GM18517 (cell line): ENCODE measurements around the gene FGF2.
A peak's percentile ranks its signal among the peaks of the same experiment; 100 is the strongest.
"Not testable (repeated sequence)": the region's sequence is repeated elsewhere in the genome, so short reads cannot be mapped to it uniquely, and the experiment has no call there.

Experiments
- ATAC-seq: cut with Tn5 transposase; IDR thresholded peaks from one replicate; pipeline ENCODE4 v1.9.1; 2021; ENCODE audit warnings: mild to moderate bottlenecking, moderate library complexity; ENCODE audit not compliant: unreplicated experiment

Gene FGF2

DNA sequence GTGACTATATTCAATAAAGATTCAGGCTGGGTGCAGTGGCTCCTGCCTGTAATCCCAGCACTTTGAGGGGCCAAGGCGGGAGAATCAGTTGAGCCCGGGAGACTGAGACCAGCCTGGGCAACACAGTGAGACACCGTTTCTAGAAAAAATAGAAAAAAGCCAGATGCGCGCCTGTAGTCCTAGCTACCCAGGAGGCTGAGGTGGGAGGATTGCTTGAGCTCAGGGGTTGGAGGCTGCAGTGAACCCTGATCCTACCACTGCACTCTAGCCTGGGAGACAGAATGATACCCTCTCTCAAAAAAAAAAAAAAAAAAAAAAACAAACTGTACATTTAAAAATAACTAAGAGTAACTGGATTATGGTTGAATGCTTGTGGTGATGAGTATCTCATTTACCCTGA is 94.7 kb downstream of the FGF2 start:
- ATAC-seq: no peak

- ATAC-seq: peak; percentile 68
Measured at GRCh38 chr4:122921971-122922876, 95.6 kb downstream of the FGF2 start, which contains the start of gene NUDT6. Gene NUDT6, minus strand, starts transcription at chr4:122922597. Its CDS starts 25 bp downstream, at chr4:122922572.

GRCh38 chr4:122922877-122923511 is 96.4 kb downstream of the FGF2 start:
- peak; percentile 91 for ATAC-seq

DNA sequence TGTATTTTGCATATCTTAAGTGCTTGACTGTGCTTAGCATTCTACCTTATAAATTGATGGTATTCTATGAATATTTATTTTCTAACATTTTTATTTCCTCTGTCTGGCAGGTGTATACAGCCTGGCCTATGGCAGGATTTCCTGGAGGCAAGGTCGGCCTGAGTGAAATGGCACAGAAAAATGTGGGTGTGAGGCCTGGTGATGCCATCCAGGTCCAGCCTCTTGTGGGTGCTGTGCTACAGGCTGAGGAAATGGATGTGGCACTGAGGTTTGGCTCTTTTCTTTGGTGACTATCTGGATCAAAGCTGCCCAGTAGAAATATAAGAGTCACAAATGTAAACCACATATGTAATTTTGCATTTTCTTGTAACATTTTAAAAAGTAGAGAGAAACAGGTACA is 102.3 kb downstream of the FGF2 start:
- ATAC-seq: no peak

DNA sequence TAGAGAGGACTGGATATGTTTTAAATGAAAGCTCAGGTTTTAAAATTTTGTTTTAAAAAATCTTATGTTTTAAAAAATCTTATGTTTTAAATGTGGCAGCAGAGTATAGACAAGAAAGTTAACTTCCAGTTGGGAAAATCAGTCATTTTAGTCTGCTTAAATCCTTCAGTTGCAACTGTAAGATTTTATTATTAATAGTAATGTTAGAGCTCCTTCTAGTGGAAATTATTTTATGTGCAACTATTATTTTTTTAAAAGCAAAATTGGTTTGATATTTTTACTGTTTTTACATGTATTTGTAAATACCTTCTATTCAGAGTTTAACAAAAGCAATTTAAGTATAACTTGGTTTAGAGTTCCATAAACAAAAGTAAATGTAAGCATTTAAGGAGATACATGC is 104.2 kb downstream of the FGF2 start:
- ATAC-seq: no peak

GRCh38 chr4:122932763-122933162 is 106.1 kb downstream of the FGF2 start:
- no peak for ATAC-seq

GRCh38 chr4:122945136-122945535 is 118.5 kb downstream of the FGF2 start:
- not testable (repeated sequence) for ATAC-seq

- ATAC-seq: no peak
Measured at GRCh38 chr4:122946142-122946541, 119.5 kb downstream of the FGF2 start.
